Bronchial epithelial cell (primary cell): ENCODE data around the gene TMEM108. TPM values are rescaled to one million over a fixed set of nuclear protein-coding genes. Genes with fewer than 3 reads are reported as not detected.

ENCODE experiments used
- DNase-seq: peaks from one replicate; pipeline ENCODE4 v3.0.0-alpha.2; 2010; ENCODE audit warnings: low read depth
- FAIRE-seq: peaks from 2 replicates; lab custom pipeline; 2011; peaks lifted over from hg19 to GRCh38; lab: Jason Lieb, UNC
- H3K27me3 ChIP-seq: 2 replicates; pipeline ENCODE4 v1.5.1; 2011; ENCODE audit warnings: low read length; ENCODE audit not compliant: control insufficient read depth, insufficient read depth
- H3K36me3 ChIP-seq: 2 replicates; pipeline ENCODE4 v1.5.1; 2011; ENCODE audit warnings: low read length; ENCODE audit not compliant: control insufficient read depth, insufficient read depth
- H3K4me3 ChIP-seq: 2 replicates; pipeline ENCODE4 v1.5.1; 2011; ENCODE audit warnings: mild to moderate bottlenecking, low read depth, low read length, control low read depth
- CTCF ChIP-seq: IDR thresholded peaks from 2 replicates; pipeline ENCODE4 v1.5.1; 2011; ENCODE audit warnings: mild to moderate bottlenecking, moderate library complexity, low read length, control low read depth, inconsistent platforms; ENCODE audit not compliant: insufficient read depth, severe bottlenecking
- total RNA-seq: library from RNA; depleted of rRNA; stranded (reverse); fragments of >200 nt; gene quantifications from 2 replicates; pipeline ENCODE4 v1.2.1, GENCODE V29; 2014

Gene TMEM108
- total RNA-seq, 1 donor from 2014 or later = not detected

- no peak for TF ChIP-seq CTCF
- FAIRE-seq (no peak), DNase-seq (no peak)
- no peak overlapping the region for H3K4me3 ChIP-seq
- H3K27me3 ChIP-seq = no peaks in the 10 kb centered on the region
- no peaks in the 10 kb centered on the region for H3K36me3 ChIP-seq
Observed at GRCh38 chr3:133441867-133442270, 403.7 kb downstream of the TMEM108 start.

GRCh38 chr3:133442518-133442917 lies 404.3 kb downstream of the TMEM108 start:
- DNase-seq = no peak
- Histone ChIP-seq H3K27me3 (no peaks in the 10 kb centered on the region), H3K36me3 (no peaks in the 10 kb centered on the region), H3K4me3 (no peak overlapping the region)
- TF ChIP-seq CTCF = no peak
- no peak for FAIRE-seq

GRCh38 chr3:133443649-133444422 lies 405.6 kb downstream of the TMEM108 start:
- TF ChIP-seq CTCF = no peak
- peak; percentile 92 for DNase-seq
- H3K36me3 ChIP-seq = no peaks in the 10 kb centered on the region
- H3K27me3 ChIP-seq = no peaks in the 10 kb centered on the region
- no peak overlapping the region for H3K4me3 ChIP-seq
- peak; percentile 83 for FAIRE-seq

GRCh38 chr3:133444423-133444774 lies 406.2 kb downstream of the TMEM108 start:
- no peak overlapping the region for H3K4me3 ChIP-seq
- TF ChIP-seq CTCF = no peak
- no peak for FAIRE-seq
- no peak for DNase-seq
- H3K27me3 ChIP-seq = no peaks in the 10 kb centered on the region
- no peaks in the 10 kb centered on the region for H3K36me3 ChIP-seq

GRCh38 chr3:133445108-133445507 lies 406.9 kb downstream of the TMEM108 start:
- no peak for TF ChIP-seq CTCF
- FAIRE-seq (no peak), DNase-seq (no peak)
- Histone ChIP-seq H3K27me3 (no peaks in the 10 kb centered on the region), H3K36me3 (no peaks in the 10 kb centered on the region), H3K4me3 (no peak overlapping the region)
